BE2C (cell line): ENCODE measurements around the gene DMWD.

Experiments used
- DNase-seq: peaks from one replicate; pipeline ENCODE4 v3.0.0-alpha.2; 2020
- H3K27me3 ChIP-seq: fragments of 250-450 bp; sonication (Bioruptor Pico); 2 replicates; pipeline ENCODE4 v1.5.1; 2020; ENCODE audit warnings: mild to moderate bottlenecking
- H3K36me3 ChIP-seq: fragments of 250-450 bp; sonication (Bioruptor Pico); 2 replicates; pipeline ENCODE4 v1.5.1; 2020; ENCODE audit warnings: mild to moderate bottlenecking
- H3K4me1 ChIP-seq: fragments of 250-450 bp; sonication (Bioruptor Pico); 2 replicates; pipeline ENCODE4 v1.5.1; 2020
- H3K4me3 ChIP-seq: 2 replicates; pipeline ENCODE4 v1.5.1; 2011; ENCODE audit warnings: low read depth, low read length
- H3K9me3 ChIP-seq: fragments of 250-450 bp; sonication (Bioruptor Pico); 2 replicates; pipeline ENCODE4 v1.5.1; 2020
- CTCF ChIP-seq: IDR thresholded peaks from 2 replicates; pipeline ENCODE4 v1.5.1; 2012; ENCODE audit warnings: mild to moderate bottlenecking, low read depth, low read length

Gene DMWD

GRCh38 chr19:45814851-45815480, 22.3 kb upstream of the DMWD start, which contains the start of gene RSPH6A:
RSPH6A (minus strand) TSS chr19:45815308; CDS start chr19:45815176, 132 bp downstream.
- Histone ChIP-seq H3K36me3 (no peaks in the 10 kb centered on the region), H3K27me3 (no peaks in the 10 kb centered on the region), H3K4me1 (no peaks in the 10 kb centered on the region; the same call in 1 of the 2 replicates), H3K9me3 (no peaks in the 10 kb centered on the region), H3K4me3 (no peak within 1 kb of the TSS)
- no peak for TF ChIP-seq CTCF
- DNase-seq, result peak; percentile 16

- Histone ChIP-seq H3K36me3 (no peaks in the 10 kb centered on the region), H3K4me1 (no peaks in the 10 kb centered on the region; the same call in 1 of the 2 replicates), H3K4me3 (no peak overlapping the region), H3K9me3 (no peaks in the 10 kb centered on the region), H3K27me3 (no peaks in the 10 kb centered on the region)
- TF ChIP-seq CTCF, result no peak
- DNase-seq, result no peak
Observed at GRCh38 chr19:45814166-45814780, 21.6 kb upstream of the DMWD start.

- no peaks in the 10 kb centered on the region; the same call in 1 of the 2 replicates for H3K4me1 ChIP-seq
- TF ChIP-seq CTCF, result no peak
Observed at GRCh38 chr19:45812297-45812696, 19.7 kb upstream of the DMWD start.

GRCh38 chr19:45809643-45810159, 17.1 kb upstream of the DMWD start:
- Histone ChIP-seq H3K27me3 (no peaks in the 10 kb centered on the region), H3K9me3 (no peaks in the 10 kb centered on the region), H3K4me1 (no peaks in the 10 kb centered on the region; the same call in 1 of the 2 replicates), H3K36me3 (no peaks in the 10 kb centered on the region), H3K4me3 (no peak overlapping the region)
- TF ChIP-seq CTCF, result no peak
- no peak for DNase-seq

More at GRCh38 chr19:45812297-45812696, 19.7 kb upstream of the DMWD start:
- no peaks in the 10 kb centered on the region for H3K9me3 ChIP-seq
- no peak for DNase-seq
- no peaks in the 10 kb centered on the region for H3K36me3 ChIP-seq
- H3K4me3 ChIP-seq, result no peak overlapping the region
- no peaks in the 10 kb centered on the region for H3K27me3 ChIP-seq

GRCh38 chr19:45805719-45806118, 13.1 kb upstream of the DMWD start:
- H3K9me3 ChIP-seq, result no peaks in the 10 kb centered on the region
- DNase-seq, result no peak
- no peak overlapping the region for H3K4me3 ChIP-seq
- H3K36me3 ChIP-seq, result no peaks in the 10 kb centered on the region
- no peak for TF ChIP-seq CTCF
- no peaks in the 10 kb centered on the region; the same call in 1 of the 2 replicates for H3K4me1 ChIP-seq
- no peaks in the 10 kb centered on the region for H3K27me3 ChIP-seq

- H3K27me3 ChIP-seq, result no peaks in the 10 kb centered on the region
- no peaks in the 10 kb centered on the region for H3K36me3 ChIP-seq
- DNase-seq, result no peak
- H3K9me3 ChIP-seq, result no peaks in the 10 kb centered on the region
- H3K4me3 ChIP-seq, result no peak overlapping the region
- no peak for TF ChIP-seq CTCF
- no peaks in the 10 kb centered on the region; the same call in 1 of the 2 replicates for H3K4me1 ChIP-seq
Observed at GRCh38 chr19:45804959-45805230, 12.2 kb upstream of the DMWD start.
